Natural killer cell (primary cell): ENCODE measurements around the gene DEFB118. TPM values are rescaled to one million over a fixed set of nuclear protein-coding genes. Genes with fewer than 3 reads are reported as not detected.

Source experiments
- ATAC-seq, 3 donors: fragments of 150-1000 bp in 2 of 3; fragments of 200-7000 bp in 1 of 3; cut with Tn5 transposase; 1 replicate in 1 of 3; 2 replicates in 2 of 3; pipeline ENCODE4 v1.10.0; 2021; ENCODE audit warnings: mild to moderate bottlenecking in 2 of 3, moderate library complexity in 2 of 3
- DNase-seq, 2 donors: peaks; one replicate each; pipeline versions ENCODE4 v3.0.0 to v3.0.0-alpha.2; 2013 to 2021; ENCODE audit warnings: mixed read lengths in 1 of 2
- H3K27ac ChIP-seq: one replicate; pipeline ENCODE4 v1.5.1; 2013; ENCODE audit warnings: mild to moderate bottlenecking, low read length
- H3K27me3 ChIP-seq: one replicate; pipeline ENCODE4 v1.6.1; 2013; ENCODE audit warnings: low read length; ENCODE audit not compliant: control insufficient read depth, insufficient read depth
- H3K36me3 ChIP-seq: one replicate; pipeline ENCODE4 v1.6.1; 2013; ENCODE audit warnings: low read length; ENCODE audit not compliant: control insufficient read depth, insufficient read depth
- H3K4me1 ChIP-seq: one replicate; pipeline ENCODE4 v1.6.1; 2013; ENCODE audit warnings: low read length; ENCODE audit not compliant: control insufficient read depth, insufficient read depth
- H3K4me3 ChIP-seq: one replicate; pipeline ENCODE4 v1.5.1; 2013; ENCODE audit warnings: low read length
- H3K9me3 ChIP-seq: one replicate; pipeline ENCODE4 v1.6.1; 2013; ENCODE audit warnings: low read length; ENCODE audit not compliant: control insufficient read depth, insufficient read depth
- H3K27ac Mint-ChIP-seq, 2 donors: one replicate each; pipeline ENCODE4 v1.8.0; 2022; ENCODE audit warnings: mild to moderate bottlenecking in 2 of 2, mixed read lengths in 2 of 2, moderate library complexity in 1 of 2
- H3K27me3 Mint-ChIP-seq, 2 donors: one replicate each; pipeline ENCODE4 v1.8.0; 2022; ENCODE audit warnings: low read depth in 2 of 2, mixed read lengths in 2 of 2
- H3K36me3 Mint-ChIP-seq: one replicate; pipeline ENCODE4 v1.8.0; 2022; ENCODE audit warnings: mixed read lengths
- H3K4me1 Mint-ChIP-seq, 2 donors: one replicate each; pipeline ENCODE4 v1.8.0; 2022; ENCODE audit warnings: mixed read lengths in 2 of 2
- H3K4me3 Mint-ChIP-seq: one replicate; pipeline ENCODE4 v1.8.0; 2022; ENCODE audit warnings: mild to moderate bottlenecking, moderate library complexity, mixed read lengths
- H3K9me3 Mint-ChIP-seq, 2 donors: one replicate each; pipeline ENCODE4 v1.8.0; 2022; ENCODE audit warnings: mixed read lengths in 2 of 2
- CTCF ChIP-seq: fragments of 200-600 bp; IDR thresholded peaks from one replicate; pipeline ENCODE4 v1.8.0; 2022; ENCODE audit warnings: antibody characterized with exemption
- WGBS: methylation state at CpG from one replicate; pipeline ENCODE4 v1.1.7; 2013; ENCODE audit warnings: missing lambda C conversion rate; ENCODE audit not compliant: insufficient coverage; 5-methylcytosine and 5-hydroxymethylcytosine counted together
- intact Hi-C: fragments of 100-400 bp; cut with micrococcal nuclease; formaldehyde crosslinking; loops from one replicate; pipeline ENCODE4 v1.14.2; 2022
- total RNA-seq, 4 donors: library from RNA; stranded (reverse); fragments of 120-200 nt in 1 of 4; gene quantifications; one replicate each; pipeline versions ENCODE4 v1.2.3 to v1.2.4, GENCODE V29; 2013 to 2022

Gene DEFB118
- total RNA-seq, 3 donors from 2014 or later (not counting 1 experiment from before 2014, with no cell fraction given) = not detected

GRCh38 chr20:31390490-31390889 lies 22.1 kb downstream of the DEFB118 start, which contains the start of gene DEFB119:
DEFB119 (minus strand) TSS chr20:31390590; CDS start chr20:31390483, 107 bp downstream.
- no peaks in the 10 kb centered on the region for H3K9me3 Mint-ChIP-seq
- no peaks in the 10 kb centered on the region for H3K9me3 ChIP-seq
- H3K36me3 ChIP-seq = no peaks in the 10 kb centered on the region
- WGBS = 48% methylated on average over 1 of the region's 1 CpG
- peaks cover 0 to 6% of the 10 kb centered on the region in 2 donors for H3K27me3 Mint-ChIP-seq
- no peaks in the 10 kb centered on the region for H3K27me3 ChIP-seq
- no peak within 1 kb of the TSS for H3K27ac ChIP-seq
- no peak within 1 kb of the TSS for H3K4me3 Mint-ChIP-seq
- H3K27ac Mint-ChIP-seq = no peak within 1 kb of the TSS
- intact Hi-C loops = no loop called here
- DNase-seq (no peak), ATAC-seq (no peak)
- H3K4me1 Mint-ChIP-seq = no peaks in the 10 kb centered on the region
- H3K4me3 ChIP-seq = no peak within 1 kb of the TSS
- no peaks in the 10 kb centered on the region for H3K4me1 ChIP-seq
- no peak for TF ChIP-seq CTCF
- no peaks in the 10 kb centered on the region for H3K36me3 Mint-ChIP-seq

GRCh38 chr20:31392836-31393235 lies 24.4 kb downstream of the DEFB118 start:
- Mint-ChIP-seq H3K27ac (no peak overlapping the region), H3K4me1 (no peaks in the 10 kb centered on the region)

GRCh38 chr20:31394900-31395299 lies 26.5 kb downstream of the DEFB118 start:
- ATAC-seq (no peak), DNase-seq (no peak)
- no peaks in the 10 kb centered on the region for H3K9me3 Mint-ChIP-seq
- no peaks in the 10 kb centered on the region for H3K4me1 Mint-ChIP-seq
- H3K4me1 ChIP-seq = no peaks in the 10 kb centered on the region
- H3K27me3 ChIP-seq = no peaks in the 10 kb centered on the region
- H3K27ac Mint-ChIP-seq = no peak overlapping the region
- WGBS = 63% methylated on average over 3 of the region's 3 CpGs
- H3K36me3 Mint-ChIP-seq = no peaks in the 10 kb centered on the region
- H3K27me3 Mint-ChIP-seq = peaks cover 0 to 3% of the 10 kb centered on the region in 2 donors
- intact Hi-C loops = no loop called here
- H3K27ac ChIP-seq = no peak overlapping the region
- H3K4me3 ChIP-seq = no peak overlapping the region
- no peak for TF ChIP-seq CTCF
- no peak overlapping the region for H3K4me3 Mint-ChIP-seq
- no peaks in the 10 kb centered on the region for H3K36me3 ChIP-seq
- no peaks in the 10 kb centered on the region for H3K9me3 ChIP-seq

More at GRCh38 chr20:31392836-31393235, 24.4 kb downstream of the DEFB118 start:
- no peak for DNase-seq
- Histone ChIP-seq H3K27me3 (no peaks in the 10 kb centered on the region), H3K4me3 (no peak overlapping the region), H3K4me1 (no peaks in the 10 kb centered on the region), H3K36me3 (no peaks in the 10 kb centered on the region), H3K27ac (no peak overlapping the region), H3K9me3 (no peaks in the 10 kb centered on the region)
- WGBS = 82% methylated on average over 2 of the region's 2 CpGs
- intact Hi-C loops = no loop called here
- H3K36me3 Mint-ChIP-seq = no peaks in the 10 kb centered on the region
- H3K4me3 Mint-ChIP-seq = no peak overlapping the region
- peaks cover 0 to 6% of the 10 kb centered on the region in 2 donors for H3K27me3 Mint-ChIP-seq
- no peaks in the 10 kb centered on the region for H3K9me3 Mint-ChIP-seq
- TF ChIP-seq CTCF = no peak
- no peak for ATAC-seq

GRCh38 chr20:31403886-31404285 lies 35.5 kb downstream of the DEFB118 start:
- ATAC-seq (no peak), DNase-seq (no peak)
- 52% methylated on average over 1 of the region's 1 CpG for WGBS
- intact Hi-C loops = no loop called here
- no peak for TF ChIP-seq CTCF
- Histone ChIP-seq H3K4me1 (no peaks in the 10 kb centered on the region), H3K4me3 (no peak overlapping the region), H3K36me3 (no peaks in the 10 kb centered on the region), H3K27me3 (no peaks in the 10 kb centered on the region), H3K9me3 (no peaks in the 10 kb centered on the region), H3K27ac (no peak overlapping the region)
- Mint-ChIP-seq H3K4me1 (no peaks in the 10 kb centered on the region), H3K4me3 (no peak overlapping the region), H3K9me3 (no peaks in the 10 kb centered on the region), H3K36me3 (no peaks in the 10 kb centered on the region), H3K27me3 (peaks cover 0 to 3% of the 10 kb centered on the region in 2 donors), H3K27ac (no peak overlapping the region)
